Adipocyte (in vitro differentiated cells): ENCODE measurements around the gene GNGT1.

Source experiments
- DNase-seq: peaks from one replicate; pipeline ENCODE4 v3.0.0-alpha.2; 2015; ENCODE audit warnings: low read depth
- H3K27me3 ChIP-seq: replicated peaks from 2 replicates; pipeline ENCODE4 v1.7.0; 2013; ENCODE audit warnings: mild to moderate bottlenecking, low read length, moderate library complexity; ENCODE audit not compliant: control insufficient read depth, insufficient read depth
- H3K36me3 ChIP-seq: 2 replicates; pipeline ENCODE4 v1.7.0; 2013; ENCODE audit warnings: low read length, mild to moderate bottlenecking, moderate library complexity; ENCODE audit not compliant: control insufficient read depth, insufficient read depth, severe bottlenecking
- H3K4me1 ChIP-seq: 2 replicates; pipeline ENCODE4 v1.7.0; 2013; ENCODE audit warnings: mild to moderate bottlenecking, low read length, moderate library complexity; ENCODE audit not compliant: control insufficient read depth, insufficient read depth
- H3K4me3 ChIP-seq: 2 replicates; pipeline ENCODE4 v1.7.0; 2013; ENCODE audit warnings: mild to moderate bottlenecking, low read length, moderate library complexity
- H3K9ac ChIP-seq: 2 replicates; pipeline ENCODE4 v1.7.0; 2013; ENCODE audit warnings: mild to moderate bottlenecking, low read length, moderate library complexity
- H3K9me3 ChIP-seq: 2 replicates; pipeline ENCODE4 v1.7.0; 2013; ENCODE audit warnings: mild to moderate bottlenecking, low read length, moderate library complexity; ENCODE audit not compliant: control insufficient read depth

GNGT1 gene

GRCh38 chr7:93943816-93944540, 37.6 kb downstream of the GNGT1 start:
- no peak for DNase-seq
- H3K27me3 ChIP-seq = no peaks in the 10 kb centered on the region
- H3K9ac ChIP-seq = no peak overlapping the region
- no peaks in the 10 kb centered on the region for H3K36me3 ChIP-seq
- no peak overlapping the region for H3K4me3 ChIP-seq
- no peaks in the 10 kb centered on the region for H3K9me3 ChIP-seq
- H3K4me1 ChIP-seq = peaks cover 9% of the 10 kb centered on the region

GRCh38 chr7:93944673-93945072, 38.3 kb downstream of the GNGT1 start:
- H3K9ac ChIP-seq = no peak overlapping the region
- peaks cover 16% of the 10 kb centered on the region for H3K4me1 ChIP-seq
- DNase-seq = peak; percentile 37
- H3K9me3 ChIP-seq = no peaks in the 10 kb centered on the region
- no peak overlapping the region for H3K4me3 ChIP-seq
- H3K27me3 ChIP-seq = no peaks in the 10 kb centered on the region
- H3K36me3 ChIP-seq = no peaks in the 10 kb centered on the region

- H3K4me1 ChIP-seq = peaks cover 17% of the 10 kb centered on the region
- DNase-seq = no peak
- H3K36me3 ChIP-seq = no peaks in the 10 kb centered on the region
- H3K9ac ChIP-seq = no peak overlapping the region
- no peaks in the 10 kb centered on the region for H3K9me3 ChIP-seq
- no peak overlapping the region for H3K4me3 ChIP-seq
- no peaks in the 10 kb centered on the region for H3K27me3 ChIP-seq
These were observed 38.7 kb downstream of the GNGT1 start for GRCh38 chr7:93945083-93945482.

- no peaks in the 10 kb centered on the region for H3K27me3 ChIP-seq
- H3K36me3 ChIP-seq = no peaks in the 10 kb centered on the region
- H3K9me3 ChIP-seq = no peaks in the 10 kb centered on the region
- peaks cover 17% of the 10 kb centered on the region for H3K4me1 ChIP-seq
- H3K4me3 ChIP-seq = no peak overlapping the region
- DNase-seq = no peak
- H3K9ac ChIP-seq = no peak overlapping the region
These were observed 39.6 kb downstream of the GNGT1 start for GRCh38 chr7:93945756-93946535.

GRCh38 chr7:93948106-93948505, 41.7 kb downstream of the GNGT1 start:
- Histone ChIP-seq H3K36me3 (no peaks in the 10 kb centered on the region), H3K9me3 (no peaks in the 10 kb centered on the region), H3K4me3 (no peak overlapping the region), H3K9ac (no peak overlapping the region), H3K4me1 (peaks cover 17% of the 10 kb centered on the region), H3K27me3 (no peaks in the 10 kb centered on the region)
- peak; percentile 44 for DNase-seq

- H3K4me1 ChIP-seq = peaks cover 17% of the 10 kb centered on the region
These were observed 42.5 kb downstream of the GNGT1 start for GRCh38 chr7:93948873-93949272.

GRCh38 chr7:93949423-93949822, 43.1 kb downstream of the GNGT1 start:
- Histone ChIP-seq H3K4me3 (no peak overlapping the region), H3K4me1 (peaks cover 17% of the 10 kb centered on the region), H3K27me3 (no peaks in the 10 kb centered on the region), H3K9me3 (no peaks in the 10 kb centered on the region), H3K9ac (no peak overlapping the region), H3K36me3 (no peaks in the 10 kb centered on the region)
- DNase-seq = peak; percentile 83

More at GRCh38 chr7:93948873-93949272, 42.5 kb downstream of the GNGT1 start:
- no peaks in the 10 kb centered on the region for H3K36me3 ChIP-seq
- H3K27me3 ChIP-seq = no peaks in the 10 kb centered on the region
- H3K4me3 ChIP-seq = no peak overlapping the region
- H3K9ac ChIP-seq = no peak overlapping the region
- no peaks in the 10 kb centered on the region for H3K9me3 ChIP-seq
- no peak for DNase-seq

- Histone ChIP-seq H3K36me3 (no peaks in the 10 kb centered on the region), H3K9ac (no peak overlapping the region), H3K4me1 (peaks cover 5% of the 10 kb centered on the region), H3K4me3 (no peak overlapping the region), H3K27me3 (no peaks in the 10 kb centered on the region), H3K9me3 (no peaks in the 10 kb centered on the region)
- no peak for DNase-seq
These were observed 48.9 kb downstream of the GNGT1 start for GRCh38 chr7:93955304-93955703.

GRCh38 chr7:93957767-93958166, 51.4 kb downstream of the GNGT1 start:
- peaks cover 5% of the 10 kb centered on the region for H3K4me1 ChIP-seq
- no peak for DNase-seq
- no peak overlapping the region for H3K4me3 ChIP-seq
- H3K27me3 ChIP-seq = no peaks in the 10 kb centered on the region
- H3K9ac ChIP-seq = no peak overlapping the region
- H3K36me3 ChIP-seq = no peaks in the 10 kb centered on the region
- no peaks in the 10 kb centered on the region for H3K9me3 ChIP-seq

- peak; percentile 27 for DNase-seq
- H3K9ac ChIP-seq = no peak overlapping the region
- H3K4me3 ChIP-seq = no peak overlapping the region
- no peaks in the 10 kb centered on the region for H3K9me3 ChIP-seq
- no peaks in the 10 kb centered on the region for H3K36me3 ChIP-seq
- no peaks in the 10 kb centered on the region for H3K27me3 ChIP-seq
- H3K4me1 ChIP-seq = peaks cover 5% of the 10 kb centered on the region
These were observed 51.8 kb downstream of the GNGT1 start for GRCh38 chr7:93958216-93958615.

GRCh38 chr7:93958651-93959050, 52.3 kb downstream of the GNGT1 start:
- Histone ChIP-seq H3K36me3 (no peaks in the 10 kb centered on the region), H3K4me1 (peaks cover 5% of the 10 kb centered on the region), H3K9ac (no peak overlapping the region), H3K9me3 (no peaks in the 10 kb centered on the region), H3K4me3 (no peak overlapping the region), H3K27me3 (no peaks in the 10 kb centered on the region)
- DNase-seq = no peak
